Measurements from ENCODE around the gene PPM1K.

- TF ChIP-seq CTCF (IDR thresholded peaks at IDR 0.05; ENCODE audit: poor library complexity, severe bottlenecking): no peak
- no peak for TF ChIP-seq REST (IDR thresholded peaks at IDR 0.05; ENCODE audit: borderline replicate concordance)
- no peak for TF ChIP-seq POLR2AphosphoS5 (IDR thresholded peaks at IDR 0.05)
- TF ChIP-seq EZH2 (IDR thresholded peaks at IDR 0.05; ENCODE audit: borderline replicate concordance, insufficient read depth, low read length, poor library complexity, severe bottlenecking): no peak
Observed at GRCh38 chr4:88244056-88244455, 40.3 kb downstream of the PPM1K start.
